RWPE1 (cell line): Measurements from ENCODE around the gene UPF2.

Source experiments
- CTCF ChIA-PET: fragments of 350-600 bp; sonication (Branson Sonifier 250); formaldehyde crosslinking; extraction: SDS; loops from one replicate; lab custom pipeline; 2021; lab: Yijun Ruan, JAX
- POLR2A ChIA-PET: fragments of 400-600 bp; formaldehyde crosslinking; extraction: SDS; loops from one replicate; lab custom pipeline; 2020; ENCODE audit warnings: antibody characterized with exemption; ENCODE audit not compliant: low non-redundant PET; lab: Yijun Ruan, JAX
- DNase-seq: peaks from one replicate; pipeline ENCODE4 v3.0.0; 2012; ENCODE audit warnings: low spot score
- H3K27ac ChIP-seq: fragments of 450-650 bp; 2 replicates; pipeline ENCODE4 v1.5.1; 2017
- CTCF ChIP-seq: fragments of 450-650 bp; conservative IDR thresholded peaks from 2 replicates; pipeline ENCODE4 v1.5.1; 2017; ENCODE audit warnings: low read depth, mild to moderate bottlenecking

The UPF2 gene

GRCh38 chr10:12061124-12061523 lies 18.5 kb upstream of the UPF2 start:
- ChIA-PET POLR2A (no interaction called here), CTCF (no interaction called here)

GRCh38 chr10:12056748-12057147 lies 14.1 kb upstream of the UPF2 start:
- POLR2A ChIA-PET, result no interaction called here
- CTCF ChIA-PET, result no interaction called here
- H3K27ac ChIP-seq, result no peak overlapping the region
- DNase-seq, result no peak
- no peak for TF ChIP-seq CTCF

More at GRCh38 chr10:12061124-12061523, 18.5 kb upstream of the UPF2 start:
- H3K27ac ChIP-seq, result no peak overlapping the region
- no peak for DNase-seq
- no peak for TF ChIP-seq CTCF

- CTCF ChIA-PET, result interaction anchor here (0.6 kb wide), 1 partner anchor 1698 kb away, joined by 3 read pairs; no protein-coding TSS in a partner anchor
Measured at GRCh38 chr10:12055732-12056131, 13.1 kb upstream of the UPF2 start.

GRCh38 chr10:12051241-12051640 lies 8.6 kb upstream of the UPF2 start:
- ChIA-PET POLR2A (interaction anchor here (0.5 kb wide), 1 partner anchor 18 kb away, joined by 5 read pairs; no protein-coding TSS in a partner anchor), CTCF (no interaction called here)
- TF ChIP-seq CTCF, result no peak
- DNase-seq, result no peak
- no peak overlapping the region for H3K27ac ChIP-seq

More at GRCh38 chr10:12055732-12056131, 13.1 kb upstream of the UPF2 start:
- no peak overlapping the region for H3K27ac ChIP-seq
- TF ChIP-seq CTCF, result no peak
- POLR2A ChIA-PET, result no interaction called here
- no peak for DNase-seq

GRCh38 chr10:12050528-12050927 lies 7.9 kb upstream of the UPF2 start:
- POLR2A ChIA-PET, result no interaction called here
- H3K27ac ChIP-seq, result no peak overlapping the region

GRCh38 chr10:12048547-12048946 lies 5.9 kb upstream of the UPF2 start:
- ChIA-PET CTCF (no interaction called here), POLR2A (no interaction called here)
- no peak for DNase-seq
- TF ChIP-seq CTCF, result no peak
- no peak overlapping the region for H3K27ac ChIP-seq

More at GRCh38 chr10:12050528-12050927, 7.9 kb upstream of the UPF2 start:
- DNase-seq, result no peak
- TF ChIP-seq CTCF, result no peak
- CTCF ChIA-PET, result no interaction called here
